Gastrocnemius medialis (tissue), 4 donors: ENCODE measurements around the gene FARP1.

Experiments
- CTCF ChIP-seq, 5 experiments: fragments of 450-650 bp in 3 of 5; fragments of 200-600 bp in 2 of 5; sonication (generic) in 2 of 5; IDR thresholded peaks in 4 of 5; conservative IDR thresholded peaks in 1 of 5; 1 replicate in 4 of 5; 2 replicates in 1 of 5; pipeline ENCODE4 v1.5.1; 2016 to 2019; ENCODE audit warnings: antibody characterized with exemption in 5 of 5, mild to moderate bottlenecking in 3 of 5, moderate library complexity in 3 of 5
- POLR2A ChIP-seq, 2 donors: fragments of 450-650 bp; IDR thresholded peaks; one replicate each; pipeline ENCODE4 v1.6.1; 2017; ENCODE audit warnings: antibody characterized with exemption in 2 of 2, mild to moderate bottlenecking in 2 of 2, moderate library complexity in 2 of 2

GRCh38 chr13:98108341-98108740 is 34.6 kb upstream of the FARP1 start:
- no peak for TF ChIP-seq CTCF (IDR thresholded peaks at IDR 0.05 in 4 of 5, conservative IDR thresholded peaks at IDR 0.05 in 1 of 5)
- no peak for TF ChIP-seq POLR2A (IDR thresholded peaks at IDR 0.05)
